Measurements from ENCODE around the gene SH3YL1.

Gene SH3YL1

DNA sequence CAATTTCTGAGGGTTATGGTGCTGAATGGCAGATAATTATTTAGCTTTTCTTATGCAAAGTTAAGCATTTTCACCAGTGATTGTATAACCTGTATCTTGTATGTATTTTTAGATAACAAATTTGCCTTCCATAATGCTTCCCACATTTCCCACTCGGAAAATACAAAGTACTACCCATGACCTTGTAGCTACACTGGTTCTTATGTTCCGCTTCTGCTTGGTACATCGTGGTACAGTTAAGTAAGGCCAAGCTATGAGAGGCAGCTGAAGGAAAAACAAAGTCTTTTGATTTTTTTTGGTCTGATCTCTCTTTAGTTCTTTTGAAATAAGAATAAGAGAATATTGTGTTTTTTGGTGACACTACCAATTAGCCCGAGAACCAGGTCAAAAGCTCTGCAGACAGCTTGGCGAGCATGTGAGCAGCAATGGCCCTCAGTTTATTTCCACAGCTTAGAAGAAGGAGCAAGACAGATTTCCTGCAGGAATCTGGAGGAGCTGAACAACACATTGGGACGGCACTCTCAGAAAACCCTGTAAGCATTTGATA is 26.8 kb downstream of the SH3YL1 start:
- TF ChIP-seq, protein P1, sequence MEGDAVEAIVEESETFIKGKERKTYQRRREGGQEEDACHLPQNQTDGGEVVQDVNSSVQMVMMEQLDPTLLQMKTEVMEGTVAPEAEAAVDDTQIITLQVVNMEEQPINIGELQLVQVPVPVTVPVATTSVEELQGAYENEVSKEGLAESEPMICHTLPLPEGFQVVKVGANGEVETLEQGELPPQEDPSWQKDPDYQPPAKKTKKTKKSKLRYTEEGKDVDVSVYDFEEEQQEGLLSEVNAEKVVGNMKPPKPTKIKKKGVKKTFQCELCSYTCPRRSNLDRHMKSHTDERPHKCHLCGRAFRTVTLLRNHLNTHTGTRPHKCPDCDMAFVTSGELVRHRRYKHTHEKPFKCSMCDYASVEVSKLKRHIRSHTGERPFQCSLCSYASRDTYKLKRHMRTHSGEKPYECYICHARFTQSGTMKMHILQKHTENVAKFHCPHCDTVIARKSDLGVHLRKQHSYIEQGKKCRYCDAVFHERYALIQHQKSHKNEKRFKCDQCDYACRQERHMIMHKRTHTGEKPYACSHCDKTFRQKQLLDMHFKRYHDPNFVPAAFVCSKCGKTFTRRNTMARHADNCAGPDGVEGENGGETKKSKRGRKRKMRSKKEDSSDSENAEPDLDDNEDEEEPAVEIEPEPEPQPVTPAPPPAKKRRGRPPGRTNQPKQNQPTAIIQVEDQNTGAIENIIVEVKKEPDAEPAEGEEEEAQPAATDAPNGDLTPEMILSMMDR (IDR thresholded peaks at IDR 0.05; ENCODE audit: insufficient read depth, low read depth, low read length, missing control alignments): no peak
- DNase-seq (ENCODE audit: low read depth): no peak

DNA sequence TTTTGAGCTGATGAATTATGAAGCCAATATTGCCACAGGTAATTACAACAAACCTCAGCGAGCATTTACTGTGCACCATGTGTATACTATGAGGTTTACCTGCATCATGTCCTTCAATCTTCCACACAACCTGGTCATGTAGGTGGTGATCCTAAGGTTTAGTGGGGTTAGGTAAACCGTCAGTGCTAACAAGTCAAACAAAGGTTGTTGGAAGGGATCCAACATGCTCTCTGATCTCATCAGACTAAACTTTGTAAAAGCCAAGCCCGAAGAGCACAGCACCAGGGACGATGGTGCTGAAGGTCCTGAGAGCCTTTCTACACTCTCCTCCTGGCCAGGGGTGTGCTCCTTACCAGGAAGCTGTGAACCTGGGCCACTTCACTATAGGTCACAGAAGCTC is 29.4 kb downstream of the SH3YL1 start:
- TF ChIP-seq, protein P1 (IDR thresholded peaks at IDR 0.05; ENCODE audit: insufficient read depth, low read depth, low read length, missing control alignments): no peak
- no peak for DNase-seq (ENCODE audit: low read depth)

More for the DNA sequence above, 26.8 kb downstream of the SH3YL1 start:
- H3K4me3 ChIP-seq (ENCODE audit: low read depth, low read length): no peak overlapping the region

DNA sequence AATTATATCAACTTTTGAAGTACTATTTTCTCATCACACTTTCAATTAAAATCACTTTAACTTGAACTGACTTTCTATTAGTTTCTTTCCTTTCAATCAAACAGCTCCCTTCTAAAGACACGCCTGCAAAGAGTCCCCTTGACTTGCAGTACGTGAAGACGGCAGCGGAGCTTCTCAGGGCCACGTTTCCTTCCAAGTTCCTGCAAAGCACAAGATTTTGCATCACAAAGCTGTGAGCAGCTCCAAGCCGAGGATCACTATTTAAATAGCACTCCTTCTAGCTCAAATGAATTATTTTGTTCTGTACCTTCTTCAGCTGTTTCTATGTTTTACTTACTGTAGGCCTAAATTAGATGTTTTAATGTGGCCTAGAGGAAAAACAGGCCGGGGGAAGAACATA is 30.8 kb downstream of the SH3YL1 start:
- H3K4me3 ChIP-seq (ENCODE audit: low read depth, low read length): no peak overlapping the region
- no peak for DNase-seq (ENCODE audit: low read depth)
- TF ChIP-seq, protein P1 (IDR thresholded peaks at IDR 0.05; ENCODE audit: insufficient read depth, low read depth, low read length, missing control alignments): no peak

More for the DNA sequence above, 29.4 kb downstream of the SH3YL1 start:
- H3K4me3 ChIP-seq (ENCODE audit: low read depth, low read length): no peak overlapping the region

DNA sequence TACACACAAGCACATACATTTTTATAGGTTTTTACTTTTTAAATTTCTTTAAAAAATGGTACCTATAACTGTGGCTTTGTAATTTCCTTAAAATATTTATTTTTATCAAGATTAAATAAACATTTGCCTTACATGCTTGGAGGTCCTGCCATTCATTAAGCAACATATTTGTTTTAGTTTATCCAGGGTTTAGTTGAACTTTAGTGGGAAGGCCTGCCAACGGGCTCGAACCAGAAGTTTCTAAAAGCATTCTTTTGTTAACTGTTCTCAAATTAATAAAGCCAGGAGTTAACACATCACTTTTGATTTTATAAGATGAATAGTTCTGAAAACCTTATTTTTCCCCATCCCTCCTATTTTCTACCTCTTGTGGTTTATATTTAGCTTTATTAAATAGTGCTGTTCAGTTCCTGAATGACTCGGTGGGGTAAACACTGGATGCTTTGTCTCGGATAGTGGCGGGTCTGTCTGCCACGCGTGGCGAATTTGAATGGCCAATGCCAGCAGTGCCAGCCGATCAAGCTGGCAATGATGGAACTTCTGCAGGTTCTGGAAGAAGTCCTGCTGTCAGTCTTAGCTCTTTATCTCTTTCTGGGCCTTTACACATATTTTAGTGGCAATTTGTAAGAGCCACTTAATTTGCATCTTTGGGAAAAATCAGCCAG is 32.2 kb downstream of the SH3YL1 start:
- no peak for DNase-seq (ENCODE audit: low read depth)
- H3K4me3 ChIP-seq (ENCODE audit: low read depth, low read length): no peak overlapping the region
- TF ChIP-seq, protein P1 (IDR thresholded peaks at IDR 0.05; ENCODE audit: insufficient read depth, low read depth, low read length, missing control alignments): no peak

DNA sequence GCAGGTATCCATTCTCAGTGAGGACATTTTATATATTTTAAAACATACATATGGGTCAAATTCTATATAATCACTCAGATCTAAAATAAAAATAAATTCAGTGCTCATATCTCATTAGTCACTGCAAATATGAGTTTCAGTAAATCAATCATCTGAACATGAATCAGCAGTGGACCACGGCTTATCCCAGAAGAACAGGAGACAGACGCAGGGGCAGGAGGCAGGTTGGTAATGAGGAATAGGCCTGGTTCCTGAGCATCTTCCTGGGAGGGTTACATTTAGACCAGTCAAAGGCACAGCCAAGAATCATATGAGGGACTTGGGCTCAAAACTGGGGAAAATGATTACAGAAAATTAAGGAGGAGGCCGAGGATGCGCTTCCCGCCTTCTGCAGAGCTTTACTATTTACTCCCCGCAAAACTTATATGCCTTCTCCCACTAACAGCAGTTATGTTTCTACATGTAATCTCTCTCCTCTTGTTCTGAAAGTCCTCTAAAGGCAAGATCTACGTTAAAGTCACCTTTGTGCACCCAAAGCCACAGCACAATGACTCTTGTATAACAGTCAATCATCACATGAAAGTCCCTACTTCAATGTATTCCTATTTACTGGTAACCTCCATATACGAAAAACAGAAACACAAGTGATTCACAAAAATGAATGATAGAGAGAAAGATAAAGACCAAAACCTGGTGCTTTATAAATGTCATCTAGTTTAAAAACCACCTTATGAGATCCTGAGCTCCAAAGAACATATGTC is 35.1 kb downstream of the SH3YL1 start:
- H3K4me3 ChIP-seq (ENCODE audit: low read depth, low read length): no peak overlapping the region
- no peak for DNase-seq (ENCODE audit: low read depth)
- TF ChIP-seq, protein P1 (IDR thresholded peaks at IDR 0.05; ENCODE audit: insufficient read depth, low read depth, low read length, missing control alignments): no peak

DNA sequence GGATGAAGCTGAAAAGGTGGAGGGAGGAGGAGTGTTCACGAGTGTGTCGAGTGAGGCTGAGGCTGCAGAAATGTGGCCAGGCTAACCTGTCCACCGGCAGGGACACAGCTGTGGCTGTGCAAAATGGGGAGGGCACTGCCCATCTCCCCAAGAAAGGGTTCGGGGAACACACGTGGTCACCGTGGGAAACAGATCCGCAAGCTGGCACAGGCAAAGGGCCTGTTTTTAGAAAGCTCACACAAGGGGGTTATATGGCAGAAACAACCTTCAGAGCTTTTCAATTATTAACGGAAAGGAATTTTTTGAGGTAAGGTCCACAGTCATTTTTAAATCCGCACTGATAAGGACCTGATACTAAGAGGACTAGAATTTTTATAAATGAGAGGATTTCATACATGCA is 35.7 kb downstream of the SH3YL1 start:
- no peak overlapping the region for H3K4me3 ChIP-seq (ENCODE audit: low read depth, low read length)
- no peak for DNase-seq (ENCODE audit: low read depth)
- TF ChIP-seq, protein P1 (IDR thresholded peaks at IDR 0.05; ENCODE audit: insufficient read depth, low read depth, low read length, missing control alignments): no peak
